NCI-H345 treated with DMSO at 0.1 percent for 48 hours (cell line): ENCODE results near the gene SPEG.

ENCODE experiments used
- DNase-seq: peaks from one replicate; lab custom pipeline; 2025; ENCODE audit not compliant: unreplicated experiment; lab: John Stamatoyannopoulos, UW

Gene SPEG

DNA sequence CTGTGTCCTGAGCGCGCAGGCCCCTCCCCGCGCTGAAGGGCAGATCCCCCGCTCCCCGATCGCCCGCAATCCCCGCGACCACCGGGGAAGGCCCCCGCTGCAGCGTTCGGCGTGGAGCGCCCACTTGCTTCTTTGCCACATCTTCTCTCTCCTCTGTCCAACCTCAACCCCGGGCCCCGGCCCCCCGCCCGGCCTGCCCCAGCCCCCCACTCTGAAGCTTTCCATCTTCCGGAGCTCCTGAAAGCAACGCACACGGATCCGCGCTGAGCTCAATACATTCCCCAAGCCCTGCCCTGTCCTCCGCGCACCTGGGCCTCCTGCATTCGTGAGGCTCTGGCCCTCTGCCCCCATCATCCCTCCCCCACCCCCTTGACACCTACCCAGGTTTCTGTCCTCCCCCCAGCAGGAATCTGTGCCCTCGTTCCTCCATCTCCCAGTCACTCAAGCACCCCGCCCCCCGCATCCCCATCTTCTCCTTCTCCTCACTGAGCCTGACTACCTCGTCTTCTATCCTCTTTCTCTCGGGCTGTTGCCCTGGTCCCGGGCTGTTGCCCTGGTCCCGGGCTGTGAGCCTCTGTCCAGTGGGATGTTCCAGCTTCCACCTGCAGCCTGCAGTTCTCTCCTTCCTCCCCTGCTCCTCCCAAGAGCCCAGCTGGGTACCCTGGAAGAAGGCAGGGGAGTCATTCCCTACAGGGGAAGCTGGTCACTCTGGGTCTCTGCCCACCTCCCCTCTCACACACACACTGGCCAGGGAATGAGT, 7.8 kb downstream of the SPEG start:
- DNase-seq: no peak

DNA sequence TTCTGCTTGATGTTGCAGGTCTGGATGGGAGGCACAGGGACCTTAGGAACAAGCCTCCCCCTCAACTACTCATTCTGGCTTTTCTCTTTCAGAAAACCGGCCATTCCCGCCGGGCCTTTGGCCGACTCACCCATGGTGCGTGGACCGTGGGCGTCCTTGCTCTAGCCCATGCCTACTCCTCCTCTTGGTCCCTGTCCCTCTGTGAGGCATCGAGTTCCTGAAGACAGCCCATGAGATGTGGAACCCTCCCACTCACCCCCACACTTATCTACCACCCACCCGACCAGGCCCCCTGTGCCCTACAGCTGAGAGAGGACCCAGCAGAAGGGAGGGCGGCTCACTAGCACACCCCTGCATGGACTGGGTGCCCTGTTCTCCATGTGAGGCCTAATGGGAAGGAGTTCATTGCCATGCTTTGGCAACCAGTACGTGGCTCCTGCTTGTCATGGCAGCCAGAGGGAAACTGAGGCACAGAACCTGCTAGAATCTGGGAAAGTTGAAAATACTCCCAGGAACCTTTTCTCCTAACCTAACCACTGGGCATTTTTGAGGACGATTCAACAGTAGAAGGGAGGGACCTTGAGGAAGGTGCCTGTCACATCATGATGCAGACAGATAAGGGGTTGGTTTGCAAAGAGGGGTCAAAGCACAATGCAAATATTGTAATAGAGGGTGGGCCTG, 8.5 kb downstream of the SPEG start:
- no peak for DNase-seq

DNA sequence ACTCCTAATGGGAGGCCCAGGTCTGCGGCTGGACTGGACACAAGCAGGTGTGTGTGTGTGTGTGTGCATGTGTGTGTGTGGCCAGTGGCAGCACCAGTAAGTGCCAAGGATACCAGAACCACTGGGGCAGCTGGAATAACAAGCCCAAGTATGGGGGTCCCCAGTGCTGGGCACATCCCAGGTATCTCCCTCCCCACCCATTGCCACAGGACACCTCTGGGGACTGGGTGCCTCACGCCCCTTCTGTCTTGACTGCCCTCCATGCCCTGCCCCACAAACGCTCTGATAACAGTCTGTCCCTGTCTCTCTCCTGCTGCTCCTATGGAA, 9.0 kb downstream of the SPEG start:
- no peak for DNase-seq

DNA sequence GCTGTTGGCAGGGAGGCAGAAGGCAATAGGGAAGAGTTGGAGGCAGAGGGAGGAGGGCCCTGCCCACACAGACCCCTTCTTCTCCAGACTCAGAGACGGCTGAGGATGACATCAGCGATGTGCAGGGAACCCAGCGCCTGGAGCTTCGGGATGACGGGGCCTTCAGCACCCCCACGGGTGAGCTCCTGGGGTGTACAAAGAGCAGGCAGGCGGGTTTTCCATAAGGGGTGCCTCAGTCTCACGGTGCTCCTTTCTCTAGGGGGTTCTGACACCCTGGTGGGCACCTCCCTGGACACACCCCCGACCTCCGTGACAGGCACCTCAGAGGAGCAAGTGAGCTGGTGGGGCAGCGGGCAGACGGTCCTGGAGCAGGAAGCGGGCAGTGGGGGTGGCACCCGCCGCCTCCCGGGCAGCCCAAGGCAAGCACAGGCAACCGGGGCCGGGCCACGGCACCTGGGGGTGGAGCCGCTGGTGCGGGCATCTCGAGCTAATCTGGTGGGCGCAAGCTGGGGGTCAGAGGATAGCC, 10.0 kb downstream of the SPEG start:
- no peak for DNase-seq

DNA sequence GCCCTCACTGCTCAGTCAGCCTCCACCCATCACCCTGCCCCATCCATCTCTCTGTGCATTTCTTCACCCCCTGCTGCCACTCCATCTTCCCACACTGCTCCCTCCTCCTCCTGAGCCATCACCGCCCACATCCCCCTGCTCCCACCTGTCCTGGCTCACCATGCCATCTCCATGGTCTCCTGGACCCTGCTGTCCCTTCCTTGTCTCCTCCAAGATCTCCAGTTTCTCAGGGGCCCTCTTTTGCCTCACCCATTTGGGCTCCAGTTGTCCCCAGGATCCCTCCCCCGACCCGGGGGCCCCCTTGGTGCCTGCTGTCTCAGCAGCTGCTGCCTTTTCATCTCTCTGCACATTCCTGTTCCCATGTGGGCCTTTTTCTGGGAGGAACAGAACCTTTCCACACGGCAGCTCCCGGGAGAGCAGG, 10.6 kb downstream of the SPEG start:
- DNase-seq: no peak

DNA sequence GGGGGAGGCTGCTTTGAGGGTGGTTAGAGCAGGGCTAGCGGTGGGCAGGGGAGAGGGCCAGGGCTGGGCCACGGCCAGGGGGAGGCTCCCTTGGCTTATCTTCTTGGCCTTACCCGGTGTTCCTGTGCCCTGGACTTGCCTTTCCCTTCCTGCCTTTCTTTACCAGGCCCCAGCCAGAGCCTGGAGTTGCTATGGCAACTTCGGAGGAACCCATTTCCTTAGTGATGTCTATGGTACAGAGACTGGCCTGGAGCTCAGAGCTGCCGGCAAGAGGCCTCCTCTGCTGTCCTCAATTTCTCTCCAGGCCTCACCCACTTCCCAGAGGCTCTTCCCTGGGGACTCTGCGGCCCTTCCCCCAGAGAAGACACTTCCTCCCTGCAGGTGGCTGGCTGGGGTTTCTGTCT, 11.5 kb downstream of the SPEG start:
- DNase-seq: no peak

DNA sequence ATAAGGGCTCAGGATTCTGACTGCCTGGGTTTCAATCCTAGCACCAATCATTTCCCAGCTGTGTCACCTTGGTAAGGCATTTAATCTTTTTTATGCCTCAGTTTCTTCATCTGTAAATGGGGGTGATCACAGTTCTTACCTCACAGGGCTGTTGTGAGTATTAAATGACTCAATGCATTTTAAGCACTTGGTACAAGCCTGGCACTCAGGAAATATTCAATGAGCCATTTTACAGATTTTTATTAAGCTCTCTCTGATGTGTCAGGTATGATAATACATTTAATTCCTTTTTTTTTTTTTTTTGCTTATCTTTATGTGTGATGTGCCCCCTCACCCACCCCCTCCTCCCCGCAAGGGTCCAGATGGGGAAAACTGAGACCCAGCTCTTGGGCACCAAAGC, 12.0 kb downstream of the SPEG start:
- DNase-seq: no peak

DNA sequence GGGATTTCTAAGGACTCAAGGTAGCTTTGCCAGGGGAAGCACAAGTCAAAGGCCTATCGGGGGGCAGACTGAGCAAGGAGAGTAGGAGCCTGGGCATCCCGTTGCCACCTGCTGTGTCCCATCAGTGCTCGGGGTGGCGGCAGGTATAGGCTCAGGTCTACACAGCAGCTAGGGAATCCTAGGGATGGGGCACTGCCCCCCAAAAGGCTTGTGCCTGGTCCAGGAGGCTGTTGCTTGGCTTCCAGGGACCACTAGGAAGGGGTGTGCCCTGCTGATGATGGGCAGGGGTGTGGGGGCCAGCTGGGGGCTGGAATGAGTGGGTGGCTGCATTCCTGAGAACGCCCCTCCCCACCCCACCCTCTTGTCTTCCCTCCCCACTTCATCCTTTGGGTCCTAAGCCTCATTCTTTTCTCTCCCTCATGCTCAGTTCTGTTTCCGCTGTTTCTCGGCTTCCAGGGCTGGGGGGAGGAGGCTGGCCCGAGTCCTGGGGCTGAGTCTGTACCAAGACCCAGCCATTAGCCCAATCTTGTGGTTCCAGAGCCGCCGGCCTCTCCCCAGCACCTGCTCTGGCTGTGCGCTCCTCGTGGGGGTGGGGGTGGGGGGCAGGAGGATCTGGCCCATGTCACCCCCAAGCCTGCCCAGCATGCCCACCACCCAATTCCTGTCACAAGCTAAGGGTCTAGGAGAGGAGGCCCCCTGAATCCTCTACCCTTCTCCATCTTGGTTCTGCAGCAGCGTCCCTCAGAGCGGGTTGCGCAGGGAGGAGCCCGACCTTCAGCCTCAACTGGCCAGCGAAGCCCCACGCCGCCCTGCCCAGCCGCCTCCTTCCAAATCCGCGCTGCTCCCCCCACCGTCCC, 12.8 kb downstream of the SPEG start:
- no peak for DNase-seq

DNA sequence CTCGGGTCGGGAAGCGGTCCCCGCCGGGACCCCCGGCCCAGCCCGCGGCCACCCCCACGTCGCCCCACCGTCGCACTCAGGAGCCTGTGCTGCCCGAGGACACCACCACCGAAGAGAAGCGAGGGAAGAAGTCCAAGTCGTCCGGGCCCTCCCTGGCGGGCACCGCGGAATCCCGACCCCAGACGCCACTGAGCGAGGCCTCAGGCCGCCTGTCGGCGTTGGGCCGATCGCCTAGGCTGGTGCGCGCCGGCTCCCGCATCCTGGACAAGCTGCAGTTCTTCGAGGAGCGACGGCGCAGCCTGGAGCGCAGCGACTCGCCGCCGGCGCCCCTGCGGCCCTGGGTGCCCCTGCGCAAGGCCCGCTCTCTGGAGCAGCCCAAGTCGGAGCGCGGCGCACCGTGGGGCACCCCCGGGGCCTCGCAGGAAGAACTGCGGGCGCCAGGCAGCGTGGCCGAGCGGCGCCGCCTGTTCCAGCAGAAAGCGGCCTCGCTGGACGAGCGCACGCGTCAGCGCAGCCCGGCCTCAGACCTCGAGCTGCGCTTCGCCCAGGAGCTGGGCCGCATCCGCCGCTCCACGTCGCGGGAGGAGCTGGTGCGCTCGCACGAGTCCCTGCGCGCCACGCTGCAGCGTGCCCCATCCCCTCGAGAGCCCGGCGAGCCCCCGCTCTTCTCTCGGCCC, 13.6 kb downstream of the SPEG start:
- DNase-seq: no peak

DNA sequence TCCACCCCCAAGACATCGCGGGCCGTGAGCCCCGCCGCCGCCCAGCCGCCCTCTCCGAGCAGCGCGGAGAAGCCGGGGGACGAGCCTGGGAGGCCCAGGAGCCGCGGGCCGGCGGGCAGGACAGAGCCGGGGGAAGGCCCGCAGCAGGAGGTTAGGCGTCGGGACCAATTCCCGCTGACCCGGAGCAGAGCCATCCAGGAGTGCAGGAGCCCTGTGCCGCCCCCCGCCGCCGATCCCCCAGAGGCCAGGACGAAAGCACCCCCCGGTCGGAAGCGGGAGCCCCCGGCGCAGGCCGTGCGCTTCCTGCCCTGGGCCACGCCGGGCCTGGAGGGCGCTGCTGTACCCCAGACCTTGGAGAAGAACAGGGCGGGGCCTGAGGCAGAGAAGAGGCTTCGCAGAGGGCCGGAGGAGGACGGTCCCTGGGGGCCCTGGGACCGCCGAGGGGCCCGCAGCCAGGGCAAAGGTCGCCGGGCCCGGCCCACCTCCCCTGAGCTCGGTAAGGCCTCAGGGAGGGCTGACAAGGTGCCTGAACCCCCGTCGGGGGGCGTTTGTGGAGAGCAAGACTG, 14.2 kb downstream of the SPEG start:
- DNase-seq: no peak

DNA sequence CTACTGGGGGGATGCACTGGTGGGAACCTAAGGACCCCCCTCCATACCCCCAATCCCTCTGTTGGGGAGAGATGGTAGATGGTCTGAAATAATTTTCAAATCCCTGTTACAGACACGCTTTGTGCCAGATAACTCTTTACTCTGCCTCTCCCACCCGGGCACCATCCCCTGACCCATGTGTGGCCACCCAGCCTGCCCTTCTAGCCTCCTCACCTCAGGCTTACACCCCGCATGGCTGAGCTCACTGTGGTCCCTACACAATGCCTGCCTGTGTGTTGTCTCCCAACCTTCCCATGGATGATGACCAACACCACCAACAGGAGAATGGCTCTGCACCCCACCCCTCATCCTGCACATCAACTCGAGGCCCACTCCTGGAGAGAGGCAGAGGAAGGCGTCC, 15.0 kb downstream of the SPEG start:
- no peak for DNase-seq

DNA sequence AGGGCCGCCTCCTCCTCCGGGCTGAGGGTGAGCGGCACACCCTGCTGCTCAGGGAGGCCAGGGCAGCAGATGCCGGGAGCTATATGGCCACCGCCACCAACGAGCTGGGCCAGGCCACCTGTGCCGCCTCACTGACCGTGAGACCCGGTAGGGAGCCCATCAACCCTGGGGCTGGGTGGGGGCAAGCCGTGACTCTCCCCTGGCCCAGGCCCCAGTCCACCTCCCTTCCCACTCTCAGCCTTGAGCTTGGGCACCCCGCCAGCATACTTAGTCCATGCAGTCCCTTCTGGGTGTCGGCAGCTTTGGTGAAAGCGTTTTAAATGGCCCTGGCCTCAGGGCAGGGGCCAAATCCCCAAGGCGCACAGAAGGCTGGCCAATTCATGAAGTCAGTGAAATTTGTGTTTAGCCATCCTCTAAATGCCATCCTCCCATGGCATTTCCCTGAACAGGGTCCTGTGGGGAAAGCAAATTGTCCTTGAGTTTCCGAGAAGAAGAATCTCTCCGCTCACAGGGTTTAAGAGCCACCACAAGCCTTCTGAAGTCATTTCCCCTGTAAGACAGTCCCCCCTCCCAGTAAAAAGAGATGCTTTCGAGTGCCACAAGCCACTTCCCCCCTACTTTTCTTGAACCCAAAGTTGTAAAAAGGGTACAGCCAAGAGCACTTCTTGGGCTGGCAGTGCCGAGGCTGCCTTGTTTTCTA, 17.2 kb downstream of the SPEG start:
- no peak for DNase-seq

DNA sequence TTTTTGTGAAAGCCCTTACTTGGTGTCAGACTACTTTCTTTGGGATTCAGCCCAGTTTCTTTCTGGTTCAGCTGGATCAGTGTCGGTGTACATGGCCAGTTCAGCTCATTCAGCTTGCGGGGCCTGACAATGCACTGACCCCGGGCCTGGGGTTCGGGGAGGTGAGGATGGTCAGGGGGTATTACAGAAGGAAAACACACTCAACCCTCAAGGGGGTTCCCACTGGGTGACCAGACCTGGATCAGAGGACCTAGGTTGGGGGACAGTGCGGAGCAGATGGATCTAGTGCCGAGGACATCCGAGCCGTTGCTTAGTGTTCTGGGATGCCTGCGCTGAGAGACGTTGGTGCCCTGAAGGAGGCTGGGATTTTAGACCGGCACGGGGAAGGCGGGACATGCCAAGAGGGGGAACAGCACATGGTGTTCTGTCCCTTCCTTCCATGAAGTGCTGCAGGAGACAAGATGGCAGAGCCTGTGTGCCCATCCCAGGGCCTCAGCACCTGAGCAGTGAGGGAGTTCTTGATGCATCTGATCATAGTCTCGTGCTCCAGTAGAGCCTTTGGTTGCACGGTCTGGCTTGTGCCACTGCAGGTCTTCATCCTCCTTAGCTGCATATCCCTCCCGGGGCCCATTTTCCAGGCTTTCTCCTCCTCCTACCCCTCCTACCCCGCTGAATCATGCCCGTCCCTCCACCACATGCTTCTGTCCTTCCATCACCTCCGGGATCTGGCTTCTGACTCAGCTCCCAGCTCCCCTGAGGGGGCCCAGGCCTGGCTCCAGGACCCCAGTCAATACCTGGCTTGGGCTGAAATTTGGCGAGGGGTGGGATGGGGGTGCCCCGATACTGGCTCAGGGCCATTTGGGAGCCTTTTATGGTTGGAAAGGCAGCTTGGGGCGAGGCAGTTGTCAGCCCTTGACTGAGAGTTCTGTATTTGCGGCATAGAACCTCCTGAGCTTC, 18.0 kb downstream of the SPEG start:
- DNase-seq: no peak

DNA sequence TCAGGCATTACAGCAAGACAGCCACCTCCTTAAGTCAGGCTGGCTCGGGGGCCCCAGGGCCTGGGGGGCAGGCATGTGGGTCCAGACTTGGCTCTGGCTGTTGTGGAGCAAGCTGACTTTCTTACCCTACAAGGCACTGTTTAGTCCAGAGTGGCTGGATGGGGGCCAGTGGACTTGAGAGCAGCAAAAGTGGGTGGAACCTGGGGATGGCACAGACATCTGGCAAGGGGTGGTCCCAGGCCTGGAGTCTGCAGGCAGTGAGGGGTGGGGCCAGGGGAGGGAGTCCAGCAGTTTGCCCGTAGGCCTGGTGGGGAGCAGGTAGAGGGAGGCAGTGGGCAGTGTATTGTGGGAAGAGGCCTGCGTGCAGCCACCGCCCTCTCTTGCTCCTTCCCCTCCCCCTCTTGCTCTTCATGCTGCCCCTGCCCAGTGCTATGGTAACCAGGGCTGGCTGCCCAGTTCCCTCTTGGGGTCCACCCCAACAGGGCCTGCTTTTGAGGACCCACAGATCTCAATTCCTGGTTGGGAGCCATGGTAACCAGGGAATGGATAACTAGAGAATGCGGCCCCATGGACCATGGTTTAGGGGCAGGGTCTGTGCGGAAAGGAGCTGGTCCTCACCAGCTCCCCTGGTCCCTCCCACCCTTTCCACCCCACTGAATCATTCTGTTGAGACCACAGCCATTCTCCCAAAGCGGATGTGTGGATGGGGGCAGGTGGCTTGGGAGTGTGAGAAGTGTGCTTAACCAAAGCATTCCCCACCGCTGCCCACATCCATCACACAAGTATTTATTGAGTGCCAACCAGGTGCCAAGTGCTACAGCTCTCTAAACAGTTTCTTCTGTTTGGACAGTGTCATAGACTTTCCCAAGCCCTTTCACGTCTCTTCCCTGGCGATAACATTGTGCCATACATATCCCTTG, 19.3 kb downstream of the SPEG start:
- no peak for DNase-seq

DNA sequence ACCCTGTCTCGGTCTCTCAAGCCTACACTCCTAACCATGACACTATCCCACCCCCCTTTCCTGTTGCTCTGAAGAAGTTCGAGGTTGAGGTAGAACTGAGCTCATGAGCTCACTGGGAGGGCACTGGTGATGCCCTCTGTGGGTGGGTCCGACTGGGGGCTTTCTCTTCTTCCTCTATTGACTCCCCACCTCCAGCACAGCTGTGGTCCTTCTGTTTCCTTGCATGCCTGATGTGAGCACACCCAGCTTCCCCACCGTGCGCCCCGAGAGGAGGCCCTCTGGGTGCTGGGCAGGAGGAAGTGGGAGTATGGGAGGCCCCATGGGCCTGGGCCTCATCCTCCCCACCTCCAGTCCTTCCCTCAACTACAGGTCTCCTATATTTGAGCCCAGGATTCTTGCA, 20.9 kb downstream of the SPEG start:
- no peak for DNase-seq

DNA sequence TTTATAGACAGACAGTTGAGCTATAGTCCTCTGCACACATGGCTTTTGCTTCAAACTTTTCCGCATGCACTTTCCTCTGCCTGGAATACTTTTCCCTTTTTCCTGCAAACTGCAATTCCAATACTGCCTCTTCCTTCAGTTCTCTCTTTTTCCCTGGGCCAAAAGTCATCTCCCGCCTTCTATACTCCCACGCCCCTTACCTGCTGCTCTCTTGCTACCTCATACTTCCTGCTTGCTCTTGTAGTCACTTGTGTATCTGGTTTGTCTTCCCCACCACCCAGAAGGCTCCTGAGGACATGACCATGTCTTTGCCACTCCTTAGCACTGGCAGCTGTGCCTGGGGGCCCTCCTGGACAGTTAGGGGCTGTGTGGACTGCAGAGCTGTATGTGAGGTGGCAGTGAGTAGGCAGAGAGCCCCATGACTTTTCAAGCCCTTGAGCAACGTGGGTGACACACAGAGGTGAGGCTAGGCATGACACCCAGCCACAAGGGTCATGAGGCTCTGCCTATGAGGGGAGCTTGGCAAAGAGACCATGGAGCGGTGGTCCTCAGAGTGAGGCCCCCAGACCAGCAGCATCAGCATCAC, 23.2 kb downstream of the SPEG start:
- no peak for DNase-seq

DNA sequence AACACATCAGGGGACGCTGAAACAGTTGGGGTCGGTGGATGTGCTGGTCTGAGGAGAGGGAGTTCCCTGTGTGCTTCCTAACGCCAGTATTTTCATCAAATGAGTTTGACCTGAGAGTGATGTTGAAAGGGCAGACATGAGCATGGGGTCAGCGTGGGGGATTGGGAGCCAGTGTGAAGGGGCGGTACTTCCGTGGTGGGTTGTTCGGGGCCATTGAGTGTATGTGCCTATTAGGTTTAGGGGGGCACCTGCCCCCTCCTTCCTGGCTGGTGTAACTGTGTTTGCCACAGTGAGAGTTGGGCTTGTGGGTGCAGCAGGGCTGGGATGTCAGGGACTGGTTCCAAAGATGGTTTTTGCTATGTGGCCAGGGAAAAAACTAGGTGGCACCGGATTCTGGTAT, 24.4 kb downstream of the SPEG start:
- DNase-seq: no peak
